ENCODE results near the gene PLPP3.

Gene PLPP3

GRCh38 chr1:56591909-56592308 lies 12.5 kb upstream of the PLPP3 start:
- no peak for DNase-seq (ENCODE audit: low read depth)

GRCh38 chr1:56590520-56591011 lies 11.2 kb upstream of the PLPP3 start:
- H3K4me3 ChIP-seq (replicated peaks; ENCODE audit: low read depth, low read length): no peak overlapping the region
- TF ChIP-seq CTCF (IDR thresholded peaks at IDR 0.05; ENCODE audit: low read length, missing control alignments): no peak
- peak; percentile 62 for DNase-seq (ENCODE audit: low read depth)

More at GRCh38 chr1:56591909-56592308, 12.5 kb upstream of the PLPP3 start:
- no peak for TF ChIP-seq CTCF (IDR thresholded peaks at IDR 0.05; ENCODE audit: low read length, missing control alignments)
- no peak overlapping the region for H3K4me3 ChIP-seq (replicated peaks; ENCODE audit: low read depth, low read length)

GRCh38 chr1:56589369-56589768 lies 10.0 kb upstream of the PLPP3 start:
- no peak overlapping the region for H3K4me3 ChIP-seq (replicated peaks; ENCODE audit: low read depth, low read length)
- no peak for TF ChIP-seq CTCF (IDR thresholded peaks at IDR 0.05; ENCODE audit: low read length, missing control alignments)
- DNase-seq (ENCODE audit: low read depth): no peak

- no peak for DNase-seq (ENCODE audit: low read depth)
- H3K4me3 ChIP-seq (replicated peaks; ENCODE audit: low read depth, low read length): no peak overlapping the region
- TF ChIP-seq CTCF (IDR thresholded peaks at IDR 0.05; ENCODE audit: low read length, missing control alignments): no peak
These were observed 7.1 kb upstream of the PLPP3 start for GRCh38 chr1:56586502-56586901.

- H3K4me3 ChIP-seq (replicated peaks; ENCODE audit: low read depth, low read length): no peak overlapping the region
- no peak for TF ChIP-seq CTCF (IDR thresholded peaks at IDR 0.05; ENCODE audit: low read length, missing control alignments)
- DNase-seq (ENCODE audit: low read depth): no peak
These were observed 6.6 kb upstream of the PLPP3 start for GRCh38 chr1:56585985-56586384.

- H3K4me3 ChIP-seq (replicated peaks; ENCODE audit: low read depth, low read length): no peak overlapping the region
- TF ChIP-seq CTCF (IDR thresholded peaks at IDR 0.05; ENCODE audit: low read length, missing control alignments): peak; percentile 80
- peak; percentile 83 for DNase-seq (ENCODE audit: low read depth)
These were observed 5.7 kb upstream of the PLPP3 start for GRCh38 chr1:56584910-56585528.

- no peak for TF ChIP-seq CTCF (IDR thresholded peaks at IDR 0.05; ENCODE audit: low read length, missing control alignments)
- H3K4me3 ChIP-seq (replicated peaks; ENCODE audit: low read depth, low read length): no peak overlapping the region
- DNase-seq (ENCODE audit: low read depth): no peak
These were observed 4.7 kb upstream of the PLPP3 start for GRCh38 chr1:56583957-56584468.

Data from fibroblast of pulmonary artery (primary cell).